Neural cell (in vitro differentiated cells): ENCODE data around the gene ANKFN1. TPM values are rescaled to one million over a fixed set of nuclear protein-coding genes. Genes with fewer than 3 reads are reported as not detected.

Experiments used
- H2AFZ ChIP-seq: fragments of 200-600, 300-800 bp; sonication (generic), shearing (Covaris generic); 2 replicates; pipeline ENCODE4 v1.6.0; 2014; ENCODE audit warnings: low read depth, mild to moderate bottlenecking, antibody characterized with exemption, low read length, moderate library complexity
- H3F3A ChIP-seq: fragments of 200-600 bp; shearing (Covaris generic); 2 replicates; pipeline ENCODE4 v1.6.1; 2016; ENCODE audit warnings: mild to moderate bottlenecking, moderate library complexity, mixed read lengths, antibody characterized with exemption, low read length; ENCODE audit not compliant: insufficient read depth, poor library complexity, severe bottlenecking
- H3K27ac ChIP-seq: fragments of 200-600, 300-800 bp; sonication (generic), shearing (Covaris generic); 2 replicates; pipeline ENCODE4 v1.5.1; 2014; ENCODE audit warnings: mild to moderate bottlenecking, low read length, moderate library complexity
- H3K27me3 ChIP-seq: fragments of 300-800, 200-600 bp; sonication (generic), shearing (Covaris generic); 2 replicates; pipeline ENCODE4 v1.6.0; 2014; ENCODE audit warnings: mild to moderate bottlenecking, low read depth, low read length, moderate library complexity; ENCODE audit not compliant: insufficient read depth
- H3K36me3 ChIP-seq: fragments of 300-800, 200-600 bp; sonication (generic), shearing (Covaris generic); 2 replicates; pipeline ENCODE4 v1.5.1; 2014; ENCODE audit warnings: mild to moderate bottlenecking, antibody characterized with exemption, low read length, moderate library complexity; ENCODE audit not compliant: insufficient read depth
- H3K4me2 ChIP-seq: fragments of 300-800, 200-600 bp; sonication (generic), shearing (Covaris generic); 2 replicates; pipeline ENCODE4 v1.6.0; 2014; ENCODE audit warnings: mild to moderate bottlenecking, low read length
- H3K4me3 ChIP-seq: fragments of 300-800, 200-600 bp; sonication (generic), shearing (Covaris generic); 2 replicates; pipeline ENCODE4 v1.5.1; 2014; ENCODE audit warnings: mild to moderate bottlenecking, low read length, moderate library complexity
- H3K79me2 ChIP-seq: fragments of 200-600 bp; shearing (Covaris generic); replicated peaks from 2 replicates; pipeline ENCODE4 v1.6.0; 2014; ENCODE audit warnings: mild to moderate bottlenecking, low read length, moderate library complexity; ENCODE audit not compliant: insufficient read depth
- H3K9ac ChIP-seq: fragments of 300-800, 200-600 bp; sonication (generic), shearing (Covaris generic); 2 replicates; pipeline ENCODE4 v1.6.1; 2016; ENCODE audit warnings: mild to moderate bottlenecking, low read length, mixed read lengths
- H3K9me2 ChIP-seq: fragments of 200-600 bp; shearing (Covaris generic); 2 replicates; pipeline ENCODE4 v1.6.1; 2016; ENCODE audit warnings: mild to moderate bottlenecking, low read length, mixed read lengths; ENCODE audit not compliant: insufficient read depth
- H3K9me3 ChIP-seq: fragments of 200-600, 300-800 bp; sonication (generic), shearing (Covaris generic); 2 replicates; pipeline ENCODE4 v1.6.1; 2016; ENCODE audit warnings: mild to moderate bottlenecking, mixed run types, low read length, moderate library complexity, mixed read lengths
- H4K20me1 ChIP-seq: fragments of 200-600 bp; shearing (Covaris generic); 2 replicates; pipeline ENCODE4 v1.6.1; 2016; ENCODE audit warnings: mild to moderate bottlenecking, mixed run types; ENCODE audit not compliant: insufficient read depth
- EP300 ChIP-seq: fragments of 450-650 bp; conservative IDR thresholded peaks from 2 replicates; pipeline ENCODE4 v1.6.1; 2014; ENCODE audit warnings: antibody characterized with exemption, mild to moderate bottlenecking, moderate library complexity; ENCODE audit not compliant: poor library complexity, severe bottlenecking
- EZH2 ChIP-seq: fragments of 200-600, 300-800 bp; shearing (Covaris generic), sonication (generic); IDR thresholded peaks from 2 replicates; pipeline ENCODE4 v1.6.1; 2014; ENCODE audit warnings: antibody characterized with exemption, low read length, borderline replicate concordance, mild to moderate bottlenecking; ENCODE audit not compliant: insufficient read depth, poor library complexity, severe bottlenecking
- MXI1 ChIP-seq: fragments of 450-650 bp; conservative IDR thresholded peaks from 2 replicates; pipeline ENCODE4 v1.6.1; 2014; ENCODE audit warnings: antibody characterized with exemption, mild to moderate bottlenecking; ENCODE audit not compliant: poor library complexity, severe bottlenecking
- POLR2AphosphoS5 ChIP-seq: IDR thresholded peaks from 2 replicates; pipeline ENCODE4 v1.6.1; 2012
- RAD21 ChIP-seq: fragments of 450-650 bp; conservative IDR thresholded peaks from 2 replicates; pipeline ENCODE4 v1.6.1; 2014; ENCODE audit warnings: antibody characterized with exemption, mild to moderate bottlenecking, moderate library complexity
- SMC3 ChIP-seq: fragments of 450-650 bp; conservative IDR thresholded peaks from 2 replicates; pipeline ENCODE4 v1.6.1; 2014; ENCODE audit warnings: antibody characterized with exemption, mild to moderate bottlenecking, moderate library complexity; ENCODE audit not compliant: poor library complexity
- TAF1 ChIP-seq: IDR thresholded peaks from 2 replicates; pipeline ENCODE4 v1.6.1; 2012; ENCODE audit warnings: low read depth
- polyA plus RNA-seq: library from polyadenylated mRNA; depleted of rRNA; stranded (reverse); fragments of >200 nt; gene quantifications from 2 replicates; pipeline ENCODE4 v1.2.3, GENCODE V29; 2014
- TF ChIP-seq, protein P1 (sequence below): fragments of 450-650 bp; IDR thresholded peaks from 2 replicates; pipeline ENCODE4 v1.5.1; 2014; ENCODE audit warnings: antibody characterized with exemption, mild to moderate bottlenecking, moderate library complexity; ENCODE audit not compliant: poor library complexity, severe bottlenecking
- TF ChIP-seq, protein P2 (sequence below): IDR thresholded peaks from 2 replicates; pipeline ENCODE4 v1.6.1; 2012; ENCODE audit warnings: borderline replicate concordance

The ANKFN1 gene
- polyA plus RNA-seq, 1 donor from 2014 or later = 0.14 TPM

- Histone ChIP-seq H3K27me3 (no peaks in the 10 kb centered on the region), H2AFZ (no peak overlapping the region), H3K9me3 (no peaks in the 10 kb centered on the region), H3K4me2 (no peak overlapping the region), H4K20me1 (no peaks in the 10 kb centered on the region), H3K36me3 (no peaks in the 10 kb centered on the region), H3K27ac (no peak overlapping the region), H3K9ac (no peak overlapping the region), H3K4me3 (no peak overlapping the region), H3K79me2 (no peaks in the 10 kb centered on the region), H3F3A (no peaks in the 10 kb centered on the region), H3K9me2 (no peaks in the 10 kb centered on the region)
- no peak for TF ChIP-seq MXI1
- TF ChIP-seq EP300 = no peak
- TF ChIP-seq, protein P1, sequence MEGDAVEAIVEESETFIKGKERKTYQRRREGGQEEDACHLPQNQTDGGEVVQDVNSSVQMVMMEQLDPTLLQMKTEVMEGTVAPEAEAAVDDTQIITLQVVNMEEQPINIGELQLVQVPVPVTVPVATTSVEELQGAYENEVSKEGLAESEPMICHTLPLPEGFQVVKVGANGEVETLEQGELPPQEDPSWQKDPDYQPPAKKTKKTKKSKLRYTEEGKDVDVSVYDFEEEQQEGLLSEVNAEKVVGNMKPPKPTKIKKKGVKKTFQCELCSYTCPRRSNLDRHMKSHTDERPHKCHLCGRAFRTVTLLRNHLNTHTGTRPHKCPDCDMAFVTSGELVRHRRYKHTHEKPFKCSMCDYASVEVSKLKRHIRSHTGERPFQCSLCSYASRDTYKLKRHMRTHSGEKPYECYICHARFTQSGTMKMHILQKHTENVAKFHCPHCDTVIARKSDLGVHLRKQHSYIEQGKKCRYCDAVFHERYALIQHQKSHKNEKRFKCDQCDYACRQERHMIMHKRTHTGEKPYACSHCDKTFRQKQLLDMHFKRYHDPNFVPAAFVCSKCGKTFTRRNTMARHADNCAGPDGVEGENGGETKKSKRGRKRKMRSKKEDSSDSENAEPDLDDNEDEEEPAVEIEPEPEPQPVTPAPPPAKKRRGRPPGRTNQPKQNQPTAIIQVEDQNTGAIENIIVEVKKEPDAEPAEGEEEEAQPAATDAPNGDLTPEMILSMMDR = no peak
- TF ChIP-seq TAF1 = no peak
- TF ChIP-seq RAD21 = no peak
- TF ChIP-seq, protein P2, sequence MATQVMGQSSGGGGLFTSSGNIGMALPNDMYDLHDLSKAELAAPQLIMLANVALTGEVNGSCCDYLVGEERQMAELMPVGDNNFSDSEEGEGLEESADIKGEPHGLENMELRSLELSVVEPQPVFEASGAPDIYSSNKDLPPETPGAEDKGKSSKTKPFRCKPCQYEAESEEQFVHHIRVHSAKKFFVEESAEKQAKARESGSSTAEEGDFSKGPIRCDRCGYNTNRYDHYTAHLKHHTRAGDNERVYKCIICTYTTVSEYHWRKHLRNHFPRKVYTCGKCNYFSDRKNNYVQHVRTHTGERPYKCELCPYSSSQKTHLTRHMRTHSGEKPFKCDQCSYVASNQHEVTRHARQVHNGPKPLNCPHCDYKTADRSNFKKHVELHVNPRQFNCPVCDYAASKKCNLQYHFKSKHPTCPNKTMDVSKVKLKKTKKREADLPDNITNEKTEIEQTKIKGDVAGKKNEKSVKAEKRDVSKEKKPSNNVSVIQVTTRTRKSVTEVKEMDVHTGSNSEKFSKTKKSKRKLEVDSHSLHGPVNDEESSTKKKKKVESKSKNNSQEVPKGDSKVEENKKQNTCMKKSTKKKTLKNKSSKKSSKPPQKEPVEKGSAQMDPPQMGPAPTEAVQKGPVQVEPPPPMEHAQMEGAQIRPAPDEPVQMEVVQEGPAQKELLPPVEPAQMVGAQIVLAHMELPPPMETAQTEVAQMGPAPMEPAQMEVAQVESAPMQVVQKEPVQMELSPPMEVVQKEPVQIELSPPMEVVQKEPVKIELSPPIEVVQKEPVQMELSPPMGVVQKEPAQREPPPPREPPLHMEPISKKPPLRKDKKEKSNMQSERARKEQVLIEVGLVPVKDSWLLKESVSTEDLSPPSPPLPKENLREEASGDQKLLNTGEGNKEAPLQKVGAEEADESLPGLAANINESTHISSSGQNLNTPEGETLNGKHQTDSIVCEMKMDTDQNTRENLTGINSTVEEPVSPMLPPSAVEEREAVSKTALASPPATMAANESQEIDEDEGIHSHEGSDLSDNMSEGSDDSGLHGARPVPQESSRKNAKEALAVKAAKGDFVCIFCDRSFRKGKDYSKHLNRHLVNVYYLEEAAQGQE = no peak
- TF ChIP-seq EZH2 = no peak
- no peak for TF ChIP-seq POLR2AphosphoS5
- TF ChIP-seq SMC3 = no peak
These were observed 194.4 kb downstream of the ANKFN1 start for GRCh38 chr17:56347639-56348038.

- Histone ChIP-seq H3K27me3 (no peaks in the 10 kb centered on the region), H4K20me1 (no peaks in the 10 kb centered on the region)
- TF ChIP-seq, protein P2 = no peak
- TF ChIP-seq, protein P1 = no peak
- TF ChIP-seq EP300 (no peak), POLR2AphosphoS5 (no peak), MXI1 (no peak), TAF1 (no peak), RAD21 (no peak), EZH2 (no peak)
These were observed 197.3 kb downstream of the ANKFN1 start for GRCh38 chr17:56350592-56350991.

More at GRCh38 chr17:56350592-56350991, 197.3 kb downstream of the ANKFN1 start:
- no peak overlapping the region for H3K4me3 ChIP-seq
- no peak overlapping the region for H3K27ac ChIP-seq
- no peaks in the 10 kb centered on the region for H3K36me3 ChIP-seq
- no peaks in the 10 kb centered on the region for H3K79me2 ChIP-seq
- no peak overlapping the region for H3K4me2 ChIP-seq
- H3F3A ChIP-seq = no peaks in the 10 kb centered on the region
- no peaks in the 10 kb centered on the region for H3K9me2 ChIP-seq
- H2AFZ ChIP-seq = no peak overlapping the region
- H3K9ac ChIP-seq = no peak overlapping the region
- no peaks in the 10 kb centered on the region for H3K9me3 ChIP-seq
